ENCODE data around the gene USO1. TPM values are rescaled to one million over a fixed set of nuclear protein-coding genes. Genes with fewer than 3 reads are reported as not detected.
A peak's percentile ranks its signal among the peaks of the same experiment; 100 is the strongest.

The USO1 gene
- total and polyA plus RNA-seq, 2 of the 13 experiments (the other 11 are each of a cell fraction or from before 2014, with no cell fraction given): 52.2 to 87.7 TPM

GRCh38 chr4:75705198-75705977 lies 19.0 kb upstream of the USO1 start:
- in situ Hi-C loops (cut with HindIII; ENCODE audit: extremely low pct_ligation_motif_present, low pct_unique_long_range_greater_than_20kb): loop anchor here (10.0 kb wide), 1 partner anchor 51 kb away; no protein-coding TSS in a partner anchor
- H3K9me3 ChIP-seq (ENCODE audit: low read length): no peaks in the 10 kb centered on the region
- intact Hi-C loops (cut with micrococcal nuclease; ENCODE audit: unreplicated experiment): no loop called here
- ChIA-PET POLR2A (interaction anchor here (1.5 kb wide), 1 partner anchor 11 kb away, joined by 3 read pairs; no protein-coding TSS in a partner anchor), CTCF (ENCODE audit: low intra/inter-chr PET ratio, low total read pairs) (no interaction called here)
- no peak overlapping the region for H3K9ac ChIP-seq (ENCODE audit: insufficient read depth, low read depth, low read length)
- WGBS (ENCODE audit: low lambda C conversion rate): 97% methylated on average over 6 of the region's 6 CpGs
- H3K79me2 ChIP-seq (ENCODE audit: insufficient read depth, low read length): no peaks in the 10 kb centered on the region
- H3K4me3 ChIP-seq (replicated peaks in 1 of 3; ENCODE audit: insufficient read depth in 1 of 3, low read depth in 2 of 3, low read length in 3 of 3): no peak overlapping the region
- H3K36me3 ChIP-seq (replicated peaks in 1 of 2; ENCODE audit: control insufficient read depth in 1 of 2, insufficient read depth in 2 of 2, low read length in 2 of 2): no peaks in the 10 kb centered on the region
- no peaks in the 10 kb centered on the region for H3K27me3 ChIP-seq (ENCODE audit: control insufficient read depth in 1 of 2, insufficient read depth in 2 of 2, low read length in 2 of 2)
- BruUV-seq (replicated peaks): no TSS peak
- 0 out of 3 replicates have a peak, but pooled peaks have one; percentile 8 for ATAC-seq
- FAIRE-seq: no peak
- H3K4me2 ChIP-seq (ENCODE audit: low read depth, low read length): no peak overlapping the region
- peaks cover 35% of the 10 kb centered on the region for H3K4me1 ChIP-seq (ENCODE audit: insufficient read depth, low read length)
- no peak for DNase-seq (ENCODE audit: low spot score)
- H3K27ac ChIP-seq (ENCODE audit: extremely low read length, insufficient read depth, low read length): no peak overlapping the region
- TF ChIP-seq, protein P1, sequence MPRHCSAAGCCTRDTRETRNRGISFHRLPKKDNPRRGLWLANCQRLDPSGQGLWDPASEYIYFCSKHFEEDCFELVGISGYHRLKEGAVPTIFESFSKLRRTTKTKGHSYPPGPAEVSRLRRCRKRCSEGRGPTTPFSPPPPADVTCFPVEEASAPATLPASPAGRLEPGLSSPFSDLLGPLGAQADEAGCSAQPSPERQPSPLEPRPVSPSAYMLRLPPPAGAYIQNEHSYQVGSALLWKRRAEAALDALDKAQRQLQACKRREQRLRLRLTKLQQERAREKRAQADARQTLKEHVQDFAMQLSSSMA (CRISPR knock-in tag; IDR thresholded peaks at IDR 0.05): no peak
- peak; percentile 61 for TF ChIP-seq TEAD3 (CRISPR knock-in tag; optimal IDR thresholded peaks at IDR 0.05; ENCODE audit: borderline replicate concordance)
- H2AFZ ChIP-seq (ENCODE audit: low read length): no peak overlapping the region
- H4K20me1 ChIP-seq (ENCODE audit: insufficient read depth, low read length): no peaks in the 10 kb centered on the region

DNA sequence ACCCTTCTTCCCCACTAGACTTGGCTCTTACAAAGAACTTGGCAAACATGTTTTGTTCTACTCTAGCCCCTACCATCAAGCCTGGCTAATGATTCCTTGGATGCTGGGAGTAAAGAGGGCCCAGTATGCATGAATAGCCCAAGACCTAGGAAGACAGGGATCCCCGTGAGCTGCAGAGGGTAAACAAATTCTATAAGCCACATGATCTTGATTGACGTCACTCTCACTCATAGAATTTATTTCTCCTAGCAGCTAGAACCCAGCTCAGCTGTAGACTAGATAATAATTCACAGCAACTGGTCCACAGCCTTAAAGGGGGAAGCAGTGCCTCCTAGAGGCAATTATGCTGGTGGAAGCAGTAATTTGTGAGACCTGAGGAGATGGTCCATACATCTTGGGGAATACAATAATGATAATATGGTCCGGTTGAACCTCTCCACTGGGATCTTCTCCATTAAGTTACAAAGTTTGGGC lies 16.1 kb upstream of the USO1 start:
- no peak overlapping the region for H3K4me3 ChIP-seq (replicated peaks in 1 of 3; ENCODE audit: insufficient read depth in 1 of 3, low read depth in 2 of 3, low read length in 3 of 3)
- H3K27ac ChIP-seq (ENCODE audit: extremely low read length, insufficient read depth, low read length): no peak overlapping the region
- no peak overlapping the region for H3K4me2 ChIP-seq (ENCODE audit: low read depth, low read length)
- no peaks in the 10 kb centered on the region for H3K27me3 ChIP-seq (ENCODE audit: control insufficient read depth in 1 of 2, insufficient read depth in 2 of 2, low read length in 2 of 2)
- CTCF ChIA-PET (ENCODE audit: low intra/inter-chr PET ratio, low total read pairs): interaction anchor here (1.8 kb wide), 1 partner anchor 55 kb away, joined by 8 read pairs; no protein-coding TSS in a partner anchor
- H3K9ac ChIP-seq (ENCODE audit: insufficient read depth, low read depth, low read length): no peak overlapping the region
- WGBS (ENCODE audit: low lambda C conversion rate): 87% methylated on average over 3 of the region's 3 CpGs
- 0 out of 5 replicates have a peak, but pooled peaks cover 0 to 3% of the 10 kb centered on the region in 2 experiments for H3K36me3 ChIP-seq (replicated peaks in 1 of 2; ENCODE audit: control insufficient read depth in 1 of 2, insufficient read depth in 2 of 2, low read length in 2 of 2)
- BruUV-seq (replicated peaks): no TSS peak
- peak; percentile 43 for DNase-seq (ENCODE audit: low spot score)
- no peaks in the 10 kb centered on the region for H4K20me1 ChIP-seq (ENCODE audit: insufficient read depth, low read length)
- POLR2A ChIA-PET: interaction anchor here (3.8 kb wide), 1 partner anchor 16 kb away, joined by 26 read pairs; the partner anchor contains the start of gene USO1
- H2AFZ ChIP-seq (ENCODE audit: low read length): no peak overlapping the region
- FAIRE-seq: peak; percentile 64
- in situ Hi-C loops (cut with HindIII; ENCODE audit: extremely low pct_ligation_motif_present, low pct_unique_long_range_greater_than_20kb): loop anchor here (10.0 kb wide), 1 partner anchor 53 kb away; no protein-coding TSS in a partner anchor
- intact Hi-C loops (cut with micrococcal nuclease; ENCODE audit: unreplicated experiment): loop anchor here (1.0 kb wide), 1 partner anchor 54 kb away; no protein-coding TSS in a partner anchor
- peaks cover 15% of the 10 kb centered on the region for H3K4me1 ChIP-seq (ENCODE audit: insufficient read depth, low read length)
- no peaks in the 10 kb centered on the region for H3K79me2 ChIP-seq (ENCODE audit: insufficient read depth, low read length)
- no peaks in the 10 kb centered on the region for H3K9me3 ChIP-seq (ENCODE audit: low read length)
- ATAC-seq: peak; percentile 86
- TF ChIP-seq ZBTB39 (CRISPR knock-in tag; IDR thresholded peaks at IDR 0.05): no peak
- no peak for TF ChIP-seq GATA4 (IDR thresholded peaks at IDR 0.05; ENCODE audit: borderline replicate concordance, low read depth)
- TF ChIP-seq ZC3H13 (CRISPR knock-in tag; IDR thresholded peaks at IDR 0.05): no peak
- TF ChIP-seq HOXA7 (CRISPR knock-in tag; IDR thresholded peaks at IDR 0.05): no peak
- 0 out of 4 replicates have a peak, but pooled peaks of 1 of the 2 experiments have one; percentile 13 for TF ChIP-seq MAFK (conservative IDR thresholded peaks at IDR 0.05 in 1 of 2, IDR thresholded peaks at IDR 0.05 in 1 of 2; ENCODE audit: low read length in 2 of 2)
- TF ChIP-seq, protein P2, sequence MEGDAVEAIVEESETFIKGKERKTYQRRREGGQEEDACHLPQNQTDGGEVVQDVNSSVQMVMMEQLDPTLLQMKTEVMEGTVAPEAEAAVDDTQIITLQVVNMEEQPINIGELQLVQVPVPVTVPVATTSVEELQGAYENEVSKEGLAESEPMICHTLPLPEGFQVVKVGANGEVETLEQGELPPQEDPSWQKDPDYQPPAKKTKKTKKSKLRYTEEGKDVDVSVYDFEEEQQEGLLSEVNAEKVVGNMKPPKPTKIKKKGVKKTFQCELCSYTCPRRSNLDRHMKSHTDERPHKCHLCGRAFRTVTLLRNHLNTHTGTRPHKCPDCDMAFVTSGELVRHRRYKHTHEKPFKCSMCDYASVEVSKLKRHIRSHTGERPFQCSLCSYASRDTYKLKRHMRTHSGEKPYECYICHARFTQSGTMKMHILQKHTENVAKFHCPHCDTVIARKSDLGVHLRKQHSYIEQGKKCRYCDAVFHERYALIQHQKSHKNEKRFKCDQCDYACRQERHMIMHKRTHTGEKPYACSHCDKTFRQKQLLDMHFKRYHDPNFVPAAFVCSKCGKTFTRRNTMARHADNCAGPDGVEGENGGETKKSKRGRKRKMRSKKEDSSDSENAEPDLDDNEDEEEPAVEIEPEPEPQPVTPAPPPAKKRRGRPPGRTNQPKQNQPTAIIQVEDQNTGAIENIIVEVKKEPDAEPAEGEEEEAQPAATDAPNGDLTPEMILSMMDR (CRISPR knock-in tag; IDR thresholded peaks at IDR 0.05): peak; percentile 73
- TF ChIP-seq HCFC1 (IDR thresholded peaks at IDR 0.05; ENCODE audit: low read depth, low read length): no peak
- no peak for TF ChIP-seq ZNF335 (CRISPR knock-in tag; IDR thresholded peaks at IDR 0.05)
- no peak for TF ChIP-seq ZFP82 (CRISPR knock-in tag; IDR thresholded peaks at IDR 0.05; ENCODE audit: borderline replicate concordance)
- 0 out of 2 replicates have a peak, but pooled peaks have one; percentile 43 for TF ChIP-seq MIXL1 (CRISPR knock-in tag; IDR thresholded peaks at IDR 0.05)
